Bone marrow (tissue), 2 donors: ENCODE results near the gene CHRNA1.

Source experiments
- DNase-seq, 2 donors: peaks; one replicate each; lab custom pipeline; 2025; lab: John Stamatoyannopoulos, UW

Gene CHRNA1

DNA sequence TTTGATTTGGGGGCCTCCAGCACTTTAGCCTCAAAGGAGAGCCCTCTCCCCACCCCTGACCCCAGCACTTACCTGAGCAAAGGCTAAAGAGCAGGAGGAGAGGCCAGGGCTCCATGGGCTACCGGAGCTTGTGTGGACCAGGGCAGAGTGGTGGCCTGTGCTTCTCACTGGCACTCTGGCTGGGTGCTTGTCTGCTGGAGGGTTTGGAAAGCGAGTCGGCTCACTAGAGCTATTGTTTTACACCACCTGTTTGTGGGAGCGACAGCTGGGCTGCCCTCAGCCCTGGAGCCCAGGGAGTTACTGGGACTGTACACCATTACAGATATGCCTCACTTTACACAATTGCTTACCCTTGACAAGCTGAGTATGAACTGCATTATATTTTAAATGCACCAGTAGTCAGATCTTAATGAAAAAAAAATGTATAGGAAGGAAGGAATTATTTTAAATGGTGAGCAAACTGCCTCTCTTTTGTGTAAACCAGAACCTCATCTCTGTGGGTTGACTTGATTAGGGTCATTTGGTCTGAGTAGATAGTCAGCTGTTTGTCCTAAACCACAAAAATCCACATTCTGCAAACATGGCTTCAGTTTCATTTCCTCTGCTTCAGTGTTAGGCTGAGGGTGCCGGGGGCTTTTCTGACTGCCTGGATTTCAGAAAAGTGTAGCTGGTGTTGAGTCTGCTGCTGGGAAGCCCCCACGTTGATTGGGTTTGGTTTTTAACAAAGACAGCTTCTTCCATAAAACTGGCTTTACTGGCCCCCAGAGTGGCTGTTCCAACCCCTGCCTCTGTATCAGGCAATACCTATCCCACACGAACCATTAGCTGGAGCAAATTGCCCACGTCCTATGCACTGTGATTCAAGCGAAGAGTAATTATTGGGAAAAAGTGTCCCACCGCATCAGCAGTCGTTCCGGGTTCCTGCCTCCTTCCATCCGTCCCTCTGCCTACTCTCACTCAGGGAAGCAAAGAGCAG lies at the start of gene CHRNA1:
TSS of gene CHRNA1 (minus strand) at position 193 of the 976 bp plus-strand sequence. CDS start at position 115, 78 bp downstream.
- DNase-seq, result no peak

DNA sequence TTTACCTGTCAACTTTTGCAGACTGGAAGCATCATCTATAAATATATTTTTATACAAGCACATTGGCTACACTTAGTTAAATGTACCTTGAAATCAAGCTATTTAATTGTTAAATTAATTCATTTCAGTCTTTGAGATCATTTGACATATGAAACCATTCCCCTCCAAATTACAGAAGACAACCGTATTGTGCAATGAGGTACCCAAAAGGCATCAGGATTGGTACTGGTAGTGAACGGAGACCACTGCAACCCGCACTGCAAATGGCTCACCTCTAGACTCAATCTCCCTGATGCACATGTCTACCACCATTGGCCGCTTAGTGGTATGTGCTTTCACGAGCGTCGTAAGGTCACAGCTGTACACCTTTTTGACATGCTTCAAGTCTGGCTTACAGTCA lies 47.8 kb upstream of the CHRNA1 start:
- no peak for DNase-seq

DNA sequence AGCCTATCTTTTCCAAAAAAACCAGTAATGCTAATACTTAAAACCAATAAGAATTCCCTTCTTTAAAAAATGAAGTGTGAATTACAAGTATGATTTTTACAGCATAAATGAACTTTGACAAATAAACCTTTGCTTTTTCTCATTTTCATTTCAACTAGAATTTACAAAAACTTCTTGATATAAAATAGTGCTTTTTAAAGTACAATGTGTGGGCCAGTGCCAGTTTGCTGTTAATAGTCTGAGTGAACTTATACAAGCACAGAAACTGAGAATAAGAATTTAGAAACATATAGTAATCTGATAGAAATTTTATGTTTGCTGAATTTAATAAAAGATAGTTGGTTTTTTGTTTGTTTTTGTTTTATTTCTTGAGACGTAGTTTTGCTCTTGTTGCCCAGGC lies 43.7 kb upstream of the CHRNA1 start:
- DNase-seq, result no peak

DNA sequence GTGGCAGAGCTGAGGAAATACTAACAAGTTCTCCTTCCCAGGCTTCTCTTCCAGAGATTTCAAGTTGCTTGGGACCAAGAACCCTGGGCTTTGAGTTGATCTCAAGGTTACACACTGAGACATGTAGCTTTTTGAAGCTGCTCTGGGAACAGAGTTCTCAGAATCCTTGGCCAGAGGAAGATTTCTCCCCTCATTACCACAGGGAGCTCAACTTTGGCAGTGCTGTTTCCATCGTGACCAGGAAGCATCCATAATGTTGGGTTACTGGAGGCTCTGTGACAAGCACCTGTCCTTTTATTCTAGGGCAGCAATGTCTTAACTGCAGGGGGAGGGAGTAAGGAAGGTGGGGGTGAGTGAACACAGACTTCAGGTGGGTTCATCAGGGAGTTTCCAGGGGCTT lies 41.5 kb upstream of the CHRNA1 start:
- no peak for DNase-seq

DNA sequence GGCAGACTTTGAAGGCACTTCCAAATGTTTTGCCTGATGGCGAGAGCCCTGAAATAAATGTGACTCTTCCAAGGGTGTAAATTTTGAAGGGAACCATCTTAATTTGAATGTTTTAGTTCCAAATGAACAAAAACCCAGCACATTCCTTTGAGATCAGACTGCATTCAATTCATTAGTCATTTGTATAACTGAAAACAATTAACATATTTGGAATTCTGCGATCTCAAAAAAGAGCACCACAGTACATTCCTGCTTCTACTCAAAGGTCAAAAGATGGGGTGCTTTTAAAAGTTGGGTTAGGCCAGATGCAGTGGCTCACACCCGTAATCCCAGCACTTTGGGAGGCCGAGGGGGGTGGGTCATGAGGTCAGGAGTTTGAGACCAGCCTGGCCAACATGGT lies 38.2 kb upstream of the CHRNA1 start:
- no peak for DNase-seq

DNA sequence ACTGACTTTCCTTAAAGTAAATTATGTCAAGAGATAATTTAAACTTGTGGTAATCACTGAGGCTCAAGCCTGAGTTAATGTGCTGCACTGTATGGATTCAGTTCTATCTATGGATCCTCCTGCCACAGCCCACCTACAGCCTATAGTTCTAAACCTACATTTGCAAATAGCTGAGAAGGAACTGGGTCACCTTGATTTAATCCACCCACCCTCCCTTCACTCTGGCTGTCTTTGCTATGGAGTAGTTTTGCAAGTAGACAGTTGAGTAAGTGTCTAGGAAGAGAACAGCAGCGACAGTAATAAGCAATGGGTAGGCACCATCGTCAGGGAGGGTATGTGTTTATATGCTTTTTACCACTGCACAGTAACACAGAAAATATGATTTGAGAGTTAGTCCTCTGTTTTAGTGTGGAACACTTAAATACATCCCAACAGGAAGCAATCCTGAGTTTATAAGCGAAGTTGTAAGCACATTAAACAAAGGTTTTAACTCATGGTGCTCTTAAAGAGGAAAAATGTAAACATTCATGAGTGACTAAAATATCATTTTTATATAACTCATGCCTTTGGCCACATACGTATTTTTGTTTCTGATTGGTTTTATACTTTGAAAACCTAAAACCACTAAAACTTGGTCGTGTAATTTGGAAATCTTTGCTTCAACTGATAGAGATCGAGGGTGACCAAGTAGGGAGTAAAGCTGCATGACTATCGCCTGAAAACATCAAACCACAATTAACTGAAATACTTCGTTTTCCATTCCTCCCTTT lies 36.3 kb upstream of the CHRNA1 start:
- no peak for DNase-seq

DNA sequence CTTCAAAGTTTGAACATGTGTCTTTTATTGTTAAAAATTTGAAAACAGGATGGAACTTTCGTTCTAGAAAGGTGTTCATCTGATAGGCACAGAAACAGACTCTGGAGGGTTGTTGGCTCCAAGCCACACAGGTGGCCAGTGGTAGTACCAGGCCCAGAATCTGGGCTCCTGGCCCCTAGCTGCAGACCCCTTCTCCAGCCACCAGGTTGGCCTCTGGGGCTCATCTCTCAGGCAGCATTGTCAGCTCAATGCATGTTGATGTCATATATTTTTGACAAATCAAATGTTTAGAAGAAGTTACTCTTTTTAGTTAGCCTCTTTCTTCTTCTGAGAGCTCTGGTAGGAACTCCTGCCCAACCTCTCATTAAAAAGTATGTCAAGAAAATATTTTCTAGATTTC lies 34.5 kb upstream of the CHRNA1 start:
- no peak for DNase-seq

DNA sequence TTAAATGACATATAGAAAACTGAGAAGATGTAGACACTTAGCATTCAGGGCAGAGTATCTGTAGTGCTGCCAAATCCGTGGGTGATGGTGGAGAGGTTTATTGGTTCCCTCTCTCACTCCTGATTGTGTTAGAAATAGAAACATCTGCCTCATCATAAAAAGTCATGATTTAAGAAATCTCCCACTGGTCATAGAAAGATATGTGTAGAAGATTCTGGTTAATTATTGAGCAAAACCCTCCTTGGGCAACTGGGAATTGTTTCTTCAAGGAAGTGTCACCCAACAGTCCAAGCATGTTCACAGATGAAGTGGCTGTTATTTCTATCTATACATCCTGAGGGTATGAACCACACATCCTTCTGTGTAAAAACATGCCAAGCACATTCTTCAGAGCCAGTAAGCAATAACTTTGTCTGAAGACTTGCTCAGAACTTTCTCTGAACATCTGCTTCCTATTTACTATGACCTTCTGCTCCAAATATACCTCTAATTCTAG lies 33.6 kb upstream of the CHRNA1 start:
- DNase-seq, result no peak

DNA sequence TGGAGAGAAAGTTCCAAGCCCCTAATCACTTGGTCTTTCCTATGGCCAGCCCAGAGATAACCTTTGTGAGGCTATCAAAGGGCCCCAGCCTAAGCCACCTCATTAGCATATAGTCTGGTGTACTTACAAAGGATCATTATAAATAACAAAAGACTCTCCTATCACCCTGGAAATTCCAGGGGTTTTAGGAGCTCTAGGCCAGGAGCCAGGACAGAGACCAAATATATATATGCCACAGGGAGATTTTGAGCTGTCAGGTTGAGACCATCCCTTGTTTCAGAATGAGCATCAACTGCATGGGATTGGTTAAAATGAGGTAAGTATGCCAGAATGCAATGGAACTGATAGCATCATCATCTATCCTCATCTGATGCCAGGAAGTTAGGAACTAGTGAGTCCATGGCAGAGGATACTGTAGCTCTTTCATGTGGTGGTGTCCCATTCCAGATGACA lies 32.1 kb upstream of the CHRNA1 start:
- no peak for DNase-seq

DNA sequence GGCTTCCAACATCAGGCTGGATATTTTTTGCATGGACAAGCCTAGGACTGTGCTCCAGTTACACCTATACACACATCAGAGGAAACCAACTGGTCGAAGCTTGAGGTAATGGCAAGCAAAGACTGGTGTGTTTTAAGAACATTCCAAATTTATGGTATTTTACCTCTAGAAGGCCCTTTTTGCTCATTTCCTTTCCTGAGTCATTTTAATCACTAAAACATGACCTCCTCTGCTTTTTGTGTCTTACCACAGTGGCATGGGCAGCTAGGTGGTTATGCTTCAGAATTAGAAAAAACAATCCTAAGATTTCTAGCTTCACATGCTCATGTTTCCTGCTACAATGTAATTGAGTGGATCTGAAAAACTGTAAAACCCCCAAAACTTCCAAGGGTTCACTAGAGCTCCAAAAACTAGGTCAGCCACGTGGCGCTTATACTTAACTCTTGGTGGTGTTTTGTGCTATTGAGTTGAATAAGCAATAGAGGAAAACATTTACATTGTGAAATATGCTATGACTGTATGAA lies 30.6 kb upstream of the CHRNA1 start:
- DNase-seq, result no peak

DNA sequence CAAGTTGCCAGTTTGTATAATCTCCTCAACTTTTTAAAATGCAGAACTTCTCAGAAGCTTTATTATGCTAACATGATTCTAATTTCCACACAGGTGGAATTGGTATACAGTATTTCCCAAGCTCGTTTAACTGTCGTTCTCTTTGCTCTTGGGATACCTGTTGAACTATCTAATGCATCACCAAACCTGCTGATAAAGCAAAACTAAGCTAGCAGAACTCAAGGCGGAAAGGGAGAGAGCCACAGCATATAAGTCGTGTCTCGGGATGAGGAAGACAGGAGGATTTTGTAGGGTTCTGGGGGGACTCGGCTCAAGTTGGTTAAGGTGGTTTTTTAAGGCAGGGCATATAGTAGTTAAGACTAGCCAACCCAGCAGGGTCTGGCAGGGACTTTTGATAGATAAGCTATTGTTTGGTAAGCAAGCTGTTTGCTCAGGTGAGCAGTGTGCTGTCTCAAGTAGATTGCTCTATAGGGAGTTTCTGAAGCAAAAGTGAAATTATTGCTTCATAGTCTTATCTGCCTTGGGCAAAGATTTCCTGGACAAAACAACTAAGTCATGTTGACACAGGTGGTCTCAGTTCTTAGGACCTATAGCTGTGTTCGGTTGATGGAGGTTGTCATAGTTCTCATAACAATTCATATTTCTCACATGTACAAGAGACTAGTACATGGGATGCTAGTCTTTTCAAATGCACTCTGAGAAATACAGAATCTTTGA lies 28.2 kb upstream of the CHRNA1 start:
- DNase-seq, result no peak

DNA sequence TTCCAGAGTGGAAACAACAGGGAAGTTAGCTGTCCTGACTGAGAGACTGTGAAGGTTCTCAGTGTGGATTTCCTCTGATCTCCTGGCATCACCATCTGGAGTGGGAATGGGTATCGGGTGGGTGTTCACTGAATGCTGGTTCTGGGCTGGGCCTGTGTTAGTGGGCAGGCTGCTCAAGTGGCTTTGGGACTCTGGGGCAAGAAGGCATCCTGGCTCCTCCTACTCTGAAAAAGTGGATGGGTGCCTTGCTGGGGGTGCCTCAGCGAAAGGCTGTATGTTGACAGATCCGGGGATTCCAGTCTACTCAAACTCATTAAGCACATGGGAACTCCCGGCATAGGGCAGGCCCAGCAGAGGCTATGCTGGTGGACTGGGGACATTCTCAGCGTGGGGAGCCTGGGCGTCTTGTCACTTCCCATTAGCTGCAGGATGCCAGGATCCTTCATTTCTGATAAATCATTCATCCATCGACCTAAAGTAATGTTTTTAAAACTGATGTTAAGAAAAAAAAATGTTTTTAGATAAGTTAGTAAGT lies 27.5 kb upstream of the CHRNA1 start:
- no peak for DNase-seq

DNA sequence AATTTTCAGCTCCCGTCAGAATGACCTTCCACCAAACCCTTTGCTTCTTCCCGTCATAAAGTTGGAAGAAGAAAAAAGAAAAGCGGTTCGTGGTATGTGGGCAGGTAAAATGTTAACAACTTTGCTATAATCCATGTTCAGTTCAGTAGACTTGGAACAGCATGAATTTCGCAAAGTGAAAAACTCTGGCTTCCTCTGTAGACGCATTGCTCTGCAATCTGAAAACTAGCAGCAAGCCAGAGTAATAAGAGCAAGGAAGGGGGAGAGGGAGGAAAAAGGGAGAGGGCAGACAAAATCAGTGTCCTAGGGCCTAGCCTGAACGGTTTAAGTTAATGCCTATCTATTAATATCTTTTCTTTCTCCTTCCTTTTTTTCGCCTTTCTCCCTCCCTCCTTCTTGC lies 26.7 kb upstream of the CHRNA1 start:
- no peak for DNase-seq

DNA sequence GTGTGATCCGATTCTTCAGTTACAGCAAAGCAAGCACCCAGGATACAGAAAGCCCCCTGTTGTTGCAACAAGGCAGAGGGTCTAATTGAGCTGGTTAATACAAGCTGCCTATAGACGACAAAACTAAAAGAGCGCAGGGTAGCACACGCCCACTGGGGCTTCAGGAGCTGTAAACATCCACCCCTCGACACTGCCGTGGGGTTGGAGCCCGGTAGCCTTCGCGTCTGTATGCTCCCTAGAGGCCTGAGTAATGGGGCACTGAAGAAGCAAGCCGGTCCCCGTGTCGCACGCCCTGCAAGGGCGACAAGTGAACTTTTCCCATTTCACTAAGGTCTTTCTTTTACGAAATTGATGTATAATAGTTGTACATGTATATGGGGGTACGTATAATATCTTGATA lies 24.7 kb upstream of the CHRNA1 start:
- DNase-seq, result no peak

DNA sequence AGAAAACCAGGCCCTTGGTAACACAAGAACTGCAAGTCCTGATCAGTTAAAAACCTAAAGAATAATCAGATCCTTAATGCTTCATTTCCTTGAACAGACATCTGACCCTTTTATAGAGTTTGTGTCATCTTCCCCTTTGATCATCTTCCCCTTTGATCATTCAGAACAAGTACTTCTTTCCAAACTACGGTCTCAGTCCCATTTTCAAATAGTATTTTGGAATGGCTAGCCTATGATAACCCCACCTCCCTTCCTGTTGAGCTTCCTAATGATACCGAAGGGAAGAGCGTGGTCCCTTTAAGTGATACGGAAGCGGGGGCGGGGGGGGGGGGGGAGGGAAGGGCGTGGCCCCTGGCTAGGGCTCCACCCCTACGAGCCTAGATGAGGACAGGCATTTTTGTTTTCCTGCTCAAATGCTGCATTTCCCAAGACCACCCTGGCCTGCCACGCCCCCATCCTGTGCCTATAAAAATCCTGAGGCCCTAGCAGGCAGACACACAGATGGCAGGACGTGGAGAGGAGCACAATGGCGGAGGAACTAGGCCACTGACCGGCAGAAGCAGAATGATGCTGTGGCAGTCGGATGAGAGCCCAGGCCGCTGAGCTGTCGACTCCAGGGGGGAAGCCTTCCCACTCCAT lies 24.1 kb upstream of the CHRNA1 start:
- no peak for DNase-seq

DNA sequence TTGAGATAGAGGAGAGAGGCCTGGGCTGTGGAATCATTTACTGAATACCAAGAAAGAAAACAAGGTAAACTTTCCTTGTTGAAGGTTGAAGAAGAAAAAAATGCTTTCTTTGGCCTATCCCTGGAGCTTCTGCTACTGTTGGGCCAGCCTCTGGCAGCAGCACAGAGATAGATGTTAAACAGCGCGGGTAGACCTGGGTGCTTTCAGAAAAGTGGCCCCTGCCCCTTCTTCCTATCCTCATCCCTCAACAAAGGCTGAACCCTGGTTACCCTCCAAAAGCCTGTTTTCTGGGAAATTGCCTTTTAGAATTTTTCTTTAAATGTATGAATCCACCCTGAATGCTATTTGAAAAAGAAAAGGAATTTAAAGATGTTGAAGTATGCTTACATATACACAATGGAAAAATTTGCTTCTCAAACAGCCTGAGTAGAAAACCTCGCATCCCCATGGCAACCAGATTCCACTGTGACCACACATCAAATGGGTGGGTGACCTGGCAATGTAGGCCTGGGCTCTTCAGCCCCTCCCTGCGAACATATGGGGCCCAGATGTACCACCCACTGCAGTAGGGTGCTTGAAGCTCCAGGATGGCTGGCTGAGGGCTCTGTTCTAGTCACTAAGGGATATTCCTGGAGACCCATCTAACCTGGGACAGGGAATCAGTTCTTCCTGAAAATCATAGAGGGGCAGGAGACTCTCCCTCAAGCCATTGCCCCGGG lies 23.4 kb upstream of the CHRNA1 start:
- DNase-seq, result no peak

DNA sequence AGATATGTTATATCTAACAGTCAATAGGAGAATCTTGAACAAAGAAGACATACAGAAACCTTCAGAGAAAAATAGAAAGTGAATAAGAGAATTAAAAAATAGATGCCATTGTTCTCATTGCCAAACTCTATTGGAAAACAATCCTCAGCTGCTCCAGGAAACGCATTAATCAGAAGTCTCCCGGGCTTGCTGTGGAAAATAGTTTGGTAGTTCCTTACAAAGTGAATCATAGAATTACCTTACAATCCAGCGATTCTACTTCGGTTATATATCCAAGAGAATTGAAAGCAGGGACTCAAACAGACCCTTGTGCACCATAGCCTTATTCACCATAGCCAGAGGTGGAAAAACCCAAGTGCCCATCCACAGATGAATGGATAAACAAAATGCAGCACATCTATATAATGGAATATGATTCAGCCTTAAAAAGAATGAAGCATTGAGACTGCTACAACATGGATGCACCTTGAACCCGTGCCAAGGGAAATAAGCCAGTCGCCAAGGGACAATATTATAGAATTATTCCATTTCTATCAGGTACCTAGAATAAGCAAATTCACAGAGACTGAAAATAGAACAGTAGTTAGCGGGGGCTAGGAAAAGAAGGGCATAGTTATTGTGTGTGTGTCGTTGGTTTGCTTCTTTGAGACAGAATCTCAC lies 21.9 kb upstream of the CHRNA1 start:
- no peak for DNase-seq

DNA sequence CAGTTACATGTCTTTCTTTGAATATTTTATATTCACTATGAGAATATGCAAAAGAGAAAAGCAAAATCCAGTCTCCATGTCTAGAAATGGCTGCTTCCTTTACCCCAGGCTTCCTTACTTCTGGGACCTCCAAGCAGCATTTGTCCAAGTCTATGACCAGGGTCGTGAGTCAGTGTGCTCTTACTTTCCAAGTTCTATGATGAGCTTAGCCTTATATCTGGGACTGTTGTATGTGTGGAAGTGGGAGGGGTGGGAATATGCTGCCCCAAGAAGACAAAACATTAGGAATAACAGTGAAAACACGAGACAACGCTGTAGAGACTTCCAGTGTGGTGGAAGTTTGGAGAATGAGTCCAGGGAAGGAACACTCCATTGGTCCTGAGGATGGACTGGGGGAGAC lies 21.2 kb upstream of the CHRNA1 start:
- no peak for DNase-seq

DNA sequence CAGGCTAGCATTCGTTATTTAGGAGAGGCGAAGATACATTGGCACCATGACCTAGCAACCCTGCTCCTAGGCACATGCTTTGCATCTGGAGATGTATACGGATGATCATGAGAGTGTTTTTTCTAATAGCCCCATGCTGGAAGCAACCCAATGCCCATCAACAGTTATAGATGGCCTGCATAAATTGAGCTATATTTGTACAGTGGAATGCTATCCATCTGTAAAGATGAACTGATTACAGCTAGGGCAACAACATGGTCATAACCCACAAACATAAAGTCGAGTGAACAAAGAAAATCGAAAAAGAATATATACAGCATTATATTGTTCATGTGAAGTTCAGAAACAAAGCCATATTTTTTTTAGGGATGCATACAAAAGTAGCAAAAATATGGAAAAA lies 20.6 kb upstream of the CHRNA1 start:
- DNase-seq, result no peak

DNA sequence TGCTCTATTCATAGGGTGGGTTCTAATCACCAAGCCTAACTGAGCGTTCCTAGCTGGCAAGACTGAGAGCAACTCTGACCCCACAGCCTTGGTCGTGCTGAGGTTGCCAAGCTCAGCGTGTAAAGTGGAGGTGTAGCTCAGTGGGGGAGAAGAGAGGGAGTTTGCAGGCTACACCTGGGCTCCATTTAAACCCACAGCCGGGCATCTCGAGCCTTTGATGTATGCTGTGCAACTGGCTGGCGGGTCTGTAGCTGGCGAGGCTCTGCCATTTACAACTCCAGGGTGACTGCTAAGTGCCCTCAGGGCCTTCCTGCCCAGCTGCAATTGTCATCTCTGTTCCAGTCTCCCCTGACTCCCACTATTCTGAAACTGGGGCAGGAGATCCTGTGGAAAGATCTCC lies 20.0 kb upstream of the CHRNA1 start:
- no peak for DNase-seq
